ENCODE data around the gene TRAPPC14. TPM values are rescaled to one million over a fixed set of nuclear protein-coding genes. Genes with fewer than 3 reads are reported as not detected.
A peak's percentile ranks its signal among the peaks of the same experiment; 100 is the strongest.
"Not testable (repeated sequence)": the region's sequence is repeated elsewhere in the genome, so short reads cannot be mapped to it uniquely, and the experiment has no call there.

TRAPPC14 gene
- total RNA-seq, 1 donor from 2014 or later = 6.0 TPM

DNA sequence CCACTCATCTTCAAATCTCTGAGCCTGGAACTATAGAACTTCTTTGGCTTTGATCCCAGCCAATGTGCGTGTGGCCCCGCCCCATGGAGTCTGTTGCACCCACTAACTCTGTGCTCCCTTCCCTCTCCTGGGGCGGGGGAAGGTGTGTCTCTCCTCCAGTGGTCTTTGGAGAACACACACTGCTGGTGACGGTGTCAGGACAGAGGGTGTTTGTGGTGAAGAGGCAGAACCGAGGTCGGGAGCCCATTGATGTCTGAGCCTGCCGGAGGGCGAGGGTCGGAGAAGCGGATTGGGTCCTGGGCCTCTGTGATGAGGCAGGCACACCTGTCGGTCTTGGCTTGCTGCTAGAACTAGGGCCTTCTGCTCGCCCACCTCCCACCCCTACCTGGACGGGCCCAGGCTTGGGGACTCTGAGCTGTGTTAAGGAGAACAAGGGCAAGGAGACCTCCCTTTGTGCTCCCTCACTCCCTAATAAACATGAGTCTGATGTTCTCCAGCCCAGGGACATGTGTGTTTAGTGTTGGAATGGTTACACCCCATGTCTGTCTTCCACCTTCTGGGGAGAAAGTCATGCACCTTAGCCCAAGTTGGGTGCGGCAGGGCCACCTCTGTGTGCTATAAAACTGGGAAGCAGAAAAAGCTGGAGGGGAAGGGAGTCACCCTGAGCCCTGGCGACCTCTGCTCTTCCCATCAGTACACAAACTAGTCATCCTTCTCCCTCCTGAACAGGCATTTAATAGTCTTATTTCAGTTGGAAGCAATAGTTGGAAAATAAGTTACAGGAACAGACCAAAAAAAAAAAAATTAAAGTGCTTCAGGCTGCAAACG lies 4.6 kb downstream of the TRAPPC14 start:
- DNase-seq (ENCODE audit: low read depth in 2 of 2) = no peak

DNA sequence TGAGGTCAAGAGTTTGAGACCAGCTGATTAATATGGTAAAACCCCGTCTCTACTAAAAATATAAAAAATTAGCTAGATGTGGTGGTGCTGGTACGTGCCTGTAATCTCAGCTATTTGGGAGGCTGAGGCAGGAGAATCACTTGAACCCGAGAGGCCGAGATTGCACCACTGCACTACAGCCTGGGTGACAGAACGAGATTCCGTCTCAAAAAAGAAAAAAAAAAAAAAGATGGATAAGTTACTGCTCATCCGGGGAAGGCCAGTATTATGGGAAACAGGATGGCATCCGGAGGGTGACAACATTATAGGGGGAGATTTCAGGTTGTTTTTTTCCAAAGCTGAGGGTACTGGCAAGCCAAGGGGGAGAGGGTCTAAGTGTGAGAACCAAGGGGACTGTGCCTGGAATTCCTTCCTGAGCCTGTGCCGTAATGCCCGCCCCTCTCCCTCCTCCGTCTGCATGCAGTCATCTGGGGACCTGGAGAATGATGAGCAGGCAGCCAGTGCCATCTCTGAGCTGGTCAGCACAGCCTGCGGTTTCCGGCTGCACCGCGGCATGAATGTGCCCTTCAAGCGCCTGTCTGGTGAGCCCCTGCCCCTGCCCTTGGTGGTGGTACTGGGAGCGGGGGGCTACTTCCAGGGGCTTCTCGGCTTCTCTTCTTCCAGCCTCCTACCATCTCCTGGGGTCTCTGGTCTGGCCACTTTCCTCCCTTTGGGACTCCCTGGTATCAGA lies 5.4 kb downstream of the TRAPPC14 start:
- no peak for DNase-seq (ENCODE audit: low read depth in 2 of 2)

DNA sequence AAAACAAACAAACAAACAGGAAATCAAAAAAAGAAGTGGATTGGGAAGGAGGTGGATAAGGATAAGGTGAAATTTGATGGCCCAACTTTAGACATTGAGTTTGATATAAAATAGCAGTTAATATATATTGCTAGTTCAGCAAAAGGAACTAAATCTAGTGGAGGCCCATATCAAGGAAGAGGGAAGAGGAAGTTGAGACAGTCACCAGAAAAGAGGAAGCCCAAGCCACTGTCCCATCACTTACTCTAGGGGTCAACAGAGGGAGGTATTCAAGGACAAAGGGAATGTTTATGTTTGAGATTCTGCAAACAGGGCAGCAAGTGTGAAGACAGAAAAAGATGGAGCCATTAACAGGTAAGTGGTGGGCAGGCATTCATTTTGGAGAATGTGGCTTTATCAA lies 6.1 kb downstream of the TRAPPC14 start:
- DNase-seq (ENCODE audit: low read depth in 2 of 2) = no peak

DNA sequence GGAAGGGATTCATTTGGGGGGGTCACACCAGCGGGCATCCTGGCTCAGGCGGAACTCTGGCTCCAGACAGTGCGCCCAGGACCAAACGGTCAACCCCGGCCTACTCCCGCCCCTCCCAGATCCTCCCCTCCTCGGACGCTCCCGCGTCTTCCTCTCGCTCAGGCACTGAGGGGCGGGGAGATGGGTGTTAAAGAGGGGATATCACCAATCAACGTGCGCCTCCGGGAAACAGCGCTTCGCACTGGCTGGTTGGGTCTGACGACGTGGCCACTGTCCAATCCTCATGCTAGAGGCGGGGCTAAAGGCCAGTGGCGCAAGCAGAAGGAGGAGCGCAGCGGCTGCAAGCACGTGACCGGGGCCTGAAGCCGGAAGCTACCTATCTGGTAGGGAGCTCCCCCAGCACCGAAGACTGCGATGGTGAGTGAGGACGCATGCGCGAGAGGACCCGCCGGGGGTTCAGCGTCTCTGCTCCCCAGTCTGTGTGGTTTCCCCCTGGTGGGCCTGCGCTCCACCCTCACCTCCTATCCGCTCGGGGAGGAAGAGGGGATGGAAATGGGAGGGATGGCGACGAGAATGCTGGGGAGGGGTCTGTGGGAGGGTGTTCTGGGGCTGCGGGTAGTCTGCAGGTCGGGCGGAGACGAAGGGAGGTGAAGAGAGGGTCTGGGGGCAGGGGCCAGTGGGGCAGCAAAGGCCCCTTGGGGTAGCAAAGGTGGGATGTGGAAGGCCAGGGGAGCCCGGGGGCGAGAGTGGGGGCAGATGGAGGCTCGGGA lies 9.8 kb downstream of the TRAPPC14 start, which contains the start of gene LAMTOR4:
TSS of gene LAMTOR4 (plus strand) at position 360 of the 770 bp plus-strand sequence. CDS start at position 415, 55 bp downstream.
- peak; percentile 98 for DNase-seq (ENCODE audit: low read depth in 2 of 2)

DNA sequence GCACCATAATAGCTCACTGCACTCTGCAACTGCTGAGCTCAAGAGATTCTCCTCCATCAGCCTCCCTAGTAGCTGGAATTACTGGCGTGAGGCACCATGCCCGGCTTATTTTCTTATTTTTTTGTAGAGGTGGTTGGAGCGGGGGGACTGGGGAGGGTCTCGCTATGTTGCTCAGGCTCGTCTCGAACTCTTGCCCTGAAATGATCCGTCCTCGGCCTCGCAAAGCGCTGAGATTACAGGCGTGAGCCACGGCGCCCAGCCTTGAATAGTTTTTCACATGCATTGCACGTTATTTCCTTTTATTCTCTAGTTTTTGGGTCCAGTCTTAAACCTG lies 10.3 kb downstream of the TRAPPC14 start:
- no peak for DNase-seq (ENCODE audit: low read depth in 2 of 2)

DNA sequence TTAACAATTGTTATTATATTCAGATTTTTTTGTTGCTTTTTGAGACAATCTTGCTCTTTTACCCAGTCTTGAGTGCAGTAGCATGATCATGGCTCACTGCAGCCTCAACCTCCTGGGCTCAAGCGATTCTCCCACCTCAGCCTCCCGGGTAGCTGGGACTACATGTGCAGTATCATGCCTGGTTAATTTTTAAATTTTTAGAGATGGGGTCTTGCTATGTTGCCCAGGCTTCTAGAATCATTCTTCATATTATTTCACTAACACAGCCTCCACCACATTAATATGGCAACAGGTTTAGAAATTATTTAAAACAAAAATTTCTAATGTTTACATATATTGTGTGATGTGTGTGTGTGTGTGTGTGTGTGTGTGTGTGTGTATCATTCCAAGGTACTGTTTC lies 11.2 kb downstream of the TRAPPC14 start:
- DNase-seq (ENCODE audit: low read depth in 2 of 2) = no peak

DNA sequence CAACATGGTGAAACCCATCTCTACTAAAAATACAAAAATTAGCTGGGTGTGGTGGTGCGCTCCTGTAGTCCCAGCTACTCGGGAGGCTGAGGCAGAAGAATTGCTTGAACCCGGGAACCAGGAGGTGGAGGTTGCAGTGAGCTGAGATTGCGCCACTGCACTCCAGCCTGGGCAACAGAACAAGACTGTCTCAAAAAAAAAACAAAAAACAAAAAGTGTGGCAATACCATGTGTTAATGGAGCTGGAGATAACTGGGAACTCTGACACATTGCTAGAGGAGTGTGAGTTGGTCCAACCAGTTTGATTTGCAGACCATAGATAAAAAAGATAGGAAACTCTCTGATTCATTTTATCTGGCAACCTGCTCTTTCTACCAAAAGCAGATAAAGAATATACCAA lies 12.2 kb downstream of the TRAPPC14 start:
- not testable (repeated sequence) for DNase-seq (ENCODE audit: low read depth in 2 of 2)

DNA sequence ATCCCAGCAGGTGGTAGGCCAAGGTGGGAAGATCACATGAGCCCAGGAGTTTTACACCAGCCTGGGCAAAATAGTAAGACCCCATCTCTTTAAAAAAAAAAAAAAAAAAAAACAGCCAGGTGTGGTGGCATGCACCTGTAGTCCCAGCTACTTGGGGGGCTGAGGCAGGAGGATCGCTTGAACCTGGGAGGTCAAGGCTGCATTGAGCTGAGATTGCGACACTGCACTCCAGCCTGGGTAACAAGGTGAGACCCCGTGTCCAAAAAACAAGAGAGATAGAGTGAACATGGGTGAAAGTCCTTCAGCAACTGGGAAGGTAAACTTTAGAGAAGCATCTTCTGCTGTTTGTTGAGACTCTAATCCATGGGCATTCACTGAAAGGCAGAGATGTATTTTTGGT lies 16.1 kb downstream of the TRAPPC14 start:
- DNase-seq (ENCODE audit: low read depth in 2 of 2) = no peak

DNA sequence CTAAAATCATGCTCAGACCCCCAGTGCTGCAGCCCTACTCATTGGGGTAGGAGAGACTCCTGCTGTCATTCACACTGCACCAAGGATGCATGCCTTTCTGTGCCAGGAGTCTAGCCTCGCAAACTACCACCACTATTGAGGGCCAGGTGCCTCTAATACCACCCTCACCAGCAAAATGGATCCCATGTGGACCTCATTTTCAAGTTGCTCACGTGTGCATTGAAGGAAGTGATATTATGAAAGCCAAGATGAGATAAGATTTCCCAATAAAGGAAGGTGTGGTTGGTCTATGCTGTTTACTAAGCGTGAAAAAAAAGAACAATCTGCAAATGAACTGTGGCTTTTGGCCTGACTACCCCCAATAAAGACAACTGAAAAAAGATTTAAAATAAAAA lies 17.0 kb downstream of the TRAPPC14 start:
- DNase-seq (ENCODE audit: low read depth in 2 of 2) = no peak

DNA sequence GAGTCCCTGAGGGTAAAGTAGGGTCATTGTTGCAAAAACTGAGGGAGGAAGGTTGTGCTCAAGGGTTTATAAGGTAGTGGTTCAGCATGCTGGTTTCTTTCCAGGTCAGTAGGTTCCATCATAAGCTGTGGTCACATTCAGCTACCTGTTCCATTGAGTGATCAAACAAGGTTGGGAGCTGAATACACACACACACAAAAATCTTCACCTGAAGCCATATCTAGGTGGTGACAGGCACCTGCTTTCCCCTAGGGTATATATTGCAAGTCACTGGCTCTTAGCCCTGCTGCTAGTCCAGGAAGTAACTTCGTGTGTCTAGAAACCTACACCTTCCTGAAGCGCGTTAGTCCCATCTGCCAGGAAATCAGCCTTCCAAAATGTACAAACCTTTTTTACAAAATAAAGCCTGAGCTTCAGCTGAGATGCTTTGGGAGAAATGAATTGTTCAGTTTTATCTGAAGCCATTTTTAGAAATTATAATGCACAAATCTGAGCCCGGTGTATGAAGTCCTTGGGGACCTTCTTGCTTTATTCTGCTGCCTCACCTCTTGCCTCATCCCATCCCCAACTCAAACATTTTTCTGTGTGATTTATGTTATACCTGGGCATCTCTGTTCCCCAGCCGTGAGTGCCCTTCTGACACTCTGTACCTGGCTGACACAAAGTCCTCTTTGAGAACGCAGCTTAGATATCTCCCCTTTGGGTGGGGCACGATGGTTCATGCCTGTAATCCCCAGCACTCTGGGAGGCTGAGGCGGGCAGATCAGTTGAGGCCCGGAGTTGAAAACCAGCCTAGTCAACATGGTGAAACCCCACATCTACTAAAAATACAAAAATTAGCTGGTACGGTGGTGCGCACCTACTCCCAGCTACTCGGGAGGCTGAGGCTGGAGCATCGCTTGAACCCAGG lies 20.4 kb downstream of the TRAPPC14 start:
- DNase-seq (ENCODE audit: low read depth in 2 of 2) = no peak

DNA sequence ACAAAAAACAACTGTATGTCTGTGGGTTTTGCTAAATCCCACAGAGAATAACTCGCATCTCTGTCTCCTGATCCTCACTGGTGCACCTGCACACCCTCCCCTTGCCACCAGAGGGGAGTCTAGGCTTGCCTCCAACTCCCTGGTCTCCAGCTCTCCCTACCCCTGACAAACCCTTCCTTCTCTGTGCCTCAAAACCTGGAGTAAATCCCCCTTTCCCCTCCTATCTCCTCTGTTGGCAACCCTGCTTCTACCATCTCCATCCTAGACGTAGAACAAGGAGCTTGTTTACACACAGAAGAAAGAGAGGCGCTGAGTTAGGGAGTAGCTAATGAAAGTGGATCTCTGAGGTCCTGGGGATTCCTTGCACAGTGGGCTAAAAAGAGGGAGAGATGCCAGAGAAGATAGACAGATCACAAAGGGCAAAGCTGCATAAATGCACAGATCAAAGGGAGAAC lies 25.8 kb downstream of the TRAPPC14 start:
- peak; percentile 74 to 81 for DNase-seq (ENCODE audit: low read depth in 2 of 2)

DNA sequence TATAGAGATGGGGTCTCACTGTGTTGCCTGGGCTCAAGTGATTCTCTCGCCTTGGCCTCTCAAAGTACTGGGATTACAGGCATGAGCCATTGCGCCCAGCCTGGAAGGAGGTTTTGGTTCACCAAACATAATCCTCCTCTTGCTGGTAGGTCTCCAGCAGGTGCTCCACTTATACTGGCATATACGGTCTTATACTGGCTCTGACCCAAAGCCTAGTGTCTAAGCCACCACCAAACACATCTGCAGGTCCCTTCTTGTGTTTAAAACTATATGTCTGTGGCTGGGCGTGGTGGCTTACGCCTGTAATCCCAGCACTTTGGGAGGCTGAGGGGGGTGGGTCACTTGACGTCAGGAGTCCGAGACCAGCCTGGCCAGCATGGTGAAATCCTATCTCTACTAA lies 26.4 kb downstream of the TRAPPC14 start:
- DNase-seq (ENCODE audit: low read depth in 2 of 2) = no peak

DNA sequence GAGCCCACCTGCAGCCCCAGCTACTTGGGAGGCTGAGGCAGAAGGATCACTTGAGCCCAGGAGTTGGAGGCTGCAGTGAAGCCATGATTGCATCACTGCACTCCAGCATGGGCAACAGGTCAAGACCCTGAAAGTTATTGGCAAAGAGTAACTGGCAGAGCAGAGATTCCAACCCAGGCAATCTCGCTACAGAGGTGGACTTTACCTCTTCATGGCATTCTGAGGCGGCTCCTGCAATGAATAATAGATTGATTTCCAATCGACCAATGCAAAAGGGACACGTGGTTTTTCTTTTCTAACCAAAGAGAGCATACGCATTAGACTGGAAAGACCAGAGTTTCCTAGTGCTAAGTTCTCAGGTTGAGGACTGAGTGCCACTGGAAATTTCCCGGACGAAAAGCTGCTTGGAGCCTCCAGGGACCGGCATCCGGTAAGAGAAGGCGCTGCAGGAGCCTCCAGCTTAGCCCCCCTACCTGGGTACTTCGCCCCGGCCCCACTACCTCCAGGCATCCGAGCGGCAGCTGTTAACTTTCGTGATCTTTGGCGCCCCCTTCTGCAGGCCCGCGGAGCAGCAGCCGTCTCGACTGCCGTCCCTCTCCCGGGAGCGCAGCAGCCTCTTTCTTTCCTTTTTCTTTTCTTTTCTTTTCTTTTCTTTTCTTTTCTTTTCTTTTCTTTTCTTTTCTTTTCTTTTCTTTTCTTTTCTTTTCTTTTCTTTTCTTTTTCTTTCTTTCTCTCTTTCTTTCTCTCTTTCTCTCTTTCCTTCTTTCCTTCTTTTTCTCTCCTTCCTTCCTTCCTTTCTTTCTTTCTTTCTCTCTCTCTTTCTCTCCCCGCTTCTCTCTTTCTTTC lies 27.7 kb downstream of the TRAPPC14 start:
- peak; percentile 53 to 67 for DNase-seq (ENCODE audit: low read depth in 2 of 2)

DNA sequence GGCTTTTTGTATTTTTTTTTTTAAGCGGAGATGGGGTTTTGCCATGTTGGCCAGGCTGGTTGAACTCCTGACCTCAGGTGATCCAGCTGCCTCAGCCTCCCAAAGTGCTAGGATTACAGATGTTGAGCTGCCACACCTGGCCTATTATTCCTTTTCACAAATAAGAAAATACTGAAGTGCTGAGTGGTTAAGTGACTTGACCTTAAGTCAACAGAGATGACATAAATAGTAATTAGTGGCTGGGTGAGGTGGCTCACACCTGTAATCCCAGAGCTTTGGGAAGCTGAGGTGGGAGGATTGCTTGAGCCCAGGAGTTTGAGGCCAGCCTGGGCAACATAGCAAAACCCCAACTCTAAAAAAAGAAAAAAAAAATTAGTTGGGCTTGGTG lies 28.3 kb downstream of the TRAPPC14 start:
- DNase-seq (ENCODE audit: low read depth in 2 of 2) = not testable (repeated sequence)

DNA sequence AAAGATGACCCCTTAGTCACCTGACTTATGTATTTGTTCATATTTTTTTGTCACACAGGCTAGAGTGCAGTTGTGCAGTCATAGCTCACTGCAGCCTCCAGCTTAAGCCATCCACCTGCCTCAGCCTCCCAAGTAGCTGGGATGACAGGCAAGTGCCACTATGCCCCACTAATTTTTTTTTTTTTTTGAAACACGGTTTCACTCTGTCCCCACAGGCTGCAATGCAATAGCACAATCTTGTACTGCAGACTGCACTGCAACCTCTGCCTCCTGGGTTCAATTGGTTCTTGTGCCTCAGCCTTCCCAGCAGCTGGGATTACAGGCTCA lies 29.9 kb downstream of the TRAPPC14 start:
- no peak for DNase-seq (ENCODE audit: low read depth in 2 of 2)

DNA sequence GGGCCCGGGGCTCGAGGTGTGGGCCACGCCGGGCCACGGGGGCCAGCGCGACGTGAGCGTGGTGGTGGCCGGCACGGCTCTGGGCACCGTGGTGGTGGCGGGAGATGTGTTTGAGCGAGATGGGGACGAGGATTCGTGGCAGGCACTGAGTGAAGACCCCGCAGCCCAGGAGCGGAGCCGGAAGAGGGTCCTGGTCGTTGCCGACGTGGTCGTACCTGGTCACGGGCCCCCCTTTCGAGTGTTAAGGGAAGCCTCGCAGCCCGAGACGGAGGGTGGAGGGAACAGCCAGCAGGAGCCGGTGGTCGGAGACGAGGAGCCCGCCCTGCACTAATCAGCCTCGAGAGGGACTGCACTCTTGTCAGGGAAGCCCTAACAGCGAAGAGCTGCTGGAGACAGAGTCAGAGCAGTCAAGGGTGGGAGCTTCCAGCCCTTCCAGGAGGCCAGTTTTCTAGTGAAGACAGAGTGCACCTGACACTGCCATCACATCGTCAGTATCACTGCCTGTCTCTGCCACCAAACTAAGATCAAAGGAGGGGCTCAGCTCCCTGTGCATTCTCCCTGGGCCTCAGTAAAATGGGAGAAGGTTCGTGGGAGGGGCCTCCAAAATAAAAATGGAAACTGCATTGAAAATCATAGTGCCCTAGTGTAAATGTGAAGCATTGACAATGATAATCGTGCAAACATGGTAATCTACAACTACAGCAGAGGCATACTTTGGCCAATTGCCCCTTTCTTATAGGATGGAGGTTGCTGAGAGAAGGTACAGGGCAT lies 30.5 kb downstream of the TRAPPC14 start:
- no peak for DNase-seq (ENCODE audit: low read depth in 2 of 2)

DNA sequence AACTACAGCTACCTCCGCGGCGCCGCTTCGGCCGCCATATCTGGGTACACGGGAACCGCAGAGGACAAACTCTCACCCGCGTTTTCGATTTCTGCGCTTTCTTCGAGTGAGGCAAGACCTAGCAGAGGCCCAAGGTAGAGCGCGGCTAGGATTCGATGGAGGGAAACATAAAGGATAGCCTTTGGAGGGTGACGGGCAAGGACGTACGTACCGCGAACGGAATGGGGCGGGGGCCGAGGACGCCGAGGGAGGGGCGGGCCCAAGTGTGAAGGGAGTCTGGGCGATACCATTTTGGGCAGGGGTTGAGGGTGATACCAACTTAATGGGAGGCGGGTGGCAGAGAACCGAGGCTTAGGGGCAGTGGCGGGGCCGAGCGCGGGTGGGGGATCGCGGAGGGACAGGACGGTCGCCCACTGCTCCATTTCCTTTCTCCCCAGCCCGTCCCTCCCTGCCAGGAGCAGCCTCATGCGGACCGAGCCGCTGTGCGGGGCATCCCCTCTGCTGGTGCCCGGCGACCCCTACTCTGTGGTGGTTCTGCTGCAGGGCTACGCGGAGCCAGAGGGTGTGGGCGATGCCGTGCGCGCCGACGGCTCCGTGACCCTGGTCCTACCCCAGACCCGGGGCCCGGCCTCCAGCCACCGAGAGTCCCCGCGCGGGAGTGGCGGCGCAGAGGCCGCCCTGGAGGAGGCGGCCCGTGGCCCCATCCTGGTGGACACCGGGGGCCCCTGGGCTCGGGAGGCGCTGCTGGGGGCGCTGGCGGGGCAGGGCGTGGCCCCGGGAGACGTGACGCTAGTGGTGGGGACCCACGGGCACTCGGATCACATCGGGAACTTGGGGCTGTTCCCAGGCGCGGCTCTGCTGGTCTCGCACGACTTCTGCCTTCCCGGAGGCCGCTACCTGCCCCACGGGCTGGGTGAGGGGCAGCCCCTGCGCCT lies 31.3 kb downstream of the TRAPPC14 start, which contains the start of gene MBLAC1:
TSS of gene MBLAC1 (plus strand) at position 37 of the 935 bp plus-strand sequence. CDS start at position 466, 429 bp downstream.
- peak; percentile 93 to 94 for DNase-seq (ENCODE audit: low read depth in 2 of 2)

DNA sequence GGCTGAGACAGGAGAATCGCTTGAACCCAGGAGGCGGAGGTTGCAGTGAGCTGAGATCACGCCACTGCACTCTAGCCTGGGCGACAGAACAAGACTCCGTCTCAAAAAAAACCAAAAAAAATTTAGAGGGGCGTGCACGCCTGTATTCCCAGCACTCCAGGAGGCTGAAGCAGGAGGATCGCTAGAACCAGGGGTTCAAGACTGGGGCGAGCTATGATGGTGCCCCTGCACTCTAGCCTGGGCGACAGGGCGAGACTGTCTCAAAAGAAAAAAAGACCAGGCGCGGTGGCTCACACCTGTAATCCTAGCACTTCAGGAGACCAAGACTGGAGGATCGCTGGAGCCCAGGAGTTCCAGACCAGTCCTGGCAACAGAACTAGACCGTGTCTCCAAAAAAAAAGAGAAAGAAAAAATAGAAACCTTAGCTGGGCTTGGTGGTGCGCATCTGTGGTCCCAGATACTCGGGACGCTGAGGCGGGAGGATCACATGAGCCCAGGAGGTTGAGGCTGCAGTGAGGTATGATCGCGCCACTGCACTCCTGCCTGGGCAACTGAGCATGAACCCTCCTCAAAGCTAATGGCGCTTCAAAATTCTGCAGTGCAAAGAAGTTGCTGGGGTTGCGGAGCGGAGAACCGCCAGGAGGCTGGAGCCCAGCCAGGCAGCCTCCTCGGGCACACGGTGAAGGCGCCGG lies 32.1 kb downstream of the TRAPPC14 start:
- DNase-seq (ENCODE audit: low read depth in 2 of 2) = no peak
